HS-27A (cell line): Measurements from ENCODE around the gene RNF183.
A peak's percentile ranks its signal among the peaks of the same experiment; 100 is the strongest.

Experiments used
- DNase-seq: peaks from one replicate; pipeline ENCODE4 v3.0.0-alpha.2; 2012; ENCODE audit warnings: low read depth, missing footprints

Gene RNF183

DNA sequence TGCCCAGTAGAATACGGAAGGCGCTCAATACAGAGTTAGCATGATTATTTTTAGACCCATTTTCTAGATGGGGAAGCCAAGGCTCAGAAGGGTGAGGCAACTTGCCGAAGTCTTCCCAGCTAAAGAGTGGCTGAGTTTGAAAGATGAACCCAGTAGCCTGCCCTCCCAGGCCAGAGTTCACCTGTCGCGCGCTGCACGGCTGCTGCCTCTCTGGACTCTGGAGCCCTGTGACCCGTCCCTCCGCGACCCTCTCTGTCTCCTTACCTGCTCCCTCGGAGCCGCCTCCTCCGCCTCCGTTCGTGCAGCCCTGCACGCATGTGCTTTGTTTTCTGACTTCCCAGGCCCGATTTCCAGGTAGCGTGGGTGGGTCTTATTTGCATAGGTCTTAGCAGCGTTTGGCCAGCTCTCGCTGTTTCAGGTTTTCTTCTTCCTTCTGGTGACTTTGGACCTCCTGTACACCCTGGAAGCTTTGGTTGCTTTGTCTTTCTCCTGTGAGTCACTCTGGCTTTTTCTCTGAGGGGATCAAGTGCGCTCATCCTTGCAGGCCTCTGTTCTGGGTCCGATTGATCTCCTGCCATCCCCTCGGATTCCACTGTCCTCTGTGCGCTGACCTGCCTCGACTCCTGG is at the start of gene RNF183:
RNF183 (minus strand) TSS at position 585 of the 627 bp plus-strand sequence. CDS start 5,192 bp downstream, outside the sequence.
- no peak for DNase-seq

- DNase-seq = no peak
Measured at GRCh38 chr9:113352411-113352810, 49.2 kb upstream of the RNF183 start.

DNA sequence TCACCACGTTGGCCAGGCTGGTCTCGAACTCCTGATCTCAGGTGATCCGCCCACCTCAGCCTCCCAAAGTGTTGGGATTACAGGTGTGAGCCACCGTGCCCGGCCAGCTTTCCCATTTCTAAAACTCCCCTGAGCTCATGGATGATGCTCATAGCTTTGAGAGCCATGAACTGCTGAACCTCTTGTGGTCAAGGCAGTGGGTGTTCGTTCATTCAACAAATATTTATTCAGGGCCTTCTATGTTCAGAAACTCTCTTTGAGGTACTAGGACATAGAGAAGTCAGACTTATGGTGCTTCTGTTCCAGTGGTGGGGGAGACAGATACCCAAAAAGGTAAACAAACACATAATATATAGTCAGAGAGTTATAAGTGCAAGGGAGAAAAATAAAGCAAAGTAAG is 48.8 kb upstream of the RNF183 start:
- no peak for DNase-seq

GRCh38 chr9:113350937-113351336 is 47.8 kb upstream of the RNF183 start:
- DNase-seq = no peak

- DNase-seq = no peak
Measured at GRCh38 chr9:113350107-113350661, 47.0 kb upstream of the RNF183 start.

- DNase-seq = no peak
Measured at GRCh38 chr9:113349445-113350094, 46.4 kb upstream of the RNF183 start, which contains the start of gene BSPRY. Gene BSPRY, plus strand, starts transcription at chr9:113349541. Its CDS starts 39 bp downstream, at chr9:113349580.

DNA sequence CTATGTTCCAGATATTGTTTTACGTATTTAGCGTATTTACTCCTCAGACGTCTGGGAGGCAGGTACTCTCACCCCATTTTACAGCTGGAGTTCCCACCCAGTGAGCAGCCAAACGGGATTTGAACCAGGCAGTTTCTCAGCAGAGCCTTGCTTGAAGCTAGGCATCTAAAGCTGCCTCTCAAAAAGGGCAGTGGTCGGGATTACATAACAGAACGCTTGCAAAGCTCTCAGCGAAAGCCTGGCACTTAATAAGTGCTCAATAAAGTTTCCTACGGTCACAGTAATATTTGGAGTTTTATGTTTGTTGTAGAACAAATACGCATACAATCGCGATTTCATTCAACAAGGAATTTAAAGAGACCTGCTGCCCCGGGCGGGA is 45.9 kb upstream of the RNF183 start:
- DNase-seq = no peak

DNA sequence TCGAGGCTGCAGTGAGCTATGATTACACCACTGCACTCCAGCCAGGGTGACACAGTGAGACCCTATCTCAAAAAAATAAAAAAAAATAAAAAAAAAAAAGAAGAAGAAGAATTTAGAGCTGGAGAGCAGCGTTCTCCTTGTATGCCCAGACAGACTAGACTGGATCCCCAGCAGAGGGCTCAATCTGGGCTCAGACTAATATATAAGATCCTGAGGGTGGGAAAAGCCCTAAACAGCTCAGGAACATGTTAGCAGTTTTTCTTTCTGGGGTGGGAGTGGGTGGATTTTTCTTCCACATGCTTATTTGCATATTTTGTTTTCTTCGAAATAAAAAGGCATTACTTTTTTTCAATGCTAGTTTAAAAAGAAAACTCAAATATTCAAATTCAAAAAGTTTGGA is 45.3 kb upstream of the RNF183 start:
- no peak for DNase-seq

GRCh38 chr9:113345671-113346070 is 42.5 kb upstream of the RNF183 start:
- DNase-seq = no peak

GRCh38 chr9:113345190-113345589 is 42.0 kb upstream of the RNF183 start:
- DNase-seq = no peak

DNA sequence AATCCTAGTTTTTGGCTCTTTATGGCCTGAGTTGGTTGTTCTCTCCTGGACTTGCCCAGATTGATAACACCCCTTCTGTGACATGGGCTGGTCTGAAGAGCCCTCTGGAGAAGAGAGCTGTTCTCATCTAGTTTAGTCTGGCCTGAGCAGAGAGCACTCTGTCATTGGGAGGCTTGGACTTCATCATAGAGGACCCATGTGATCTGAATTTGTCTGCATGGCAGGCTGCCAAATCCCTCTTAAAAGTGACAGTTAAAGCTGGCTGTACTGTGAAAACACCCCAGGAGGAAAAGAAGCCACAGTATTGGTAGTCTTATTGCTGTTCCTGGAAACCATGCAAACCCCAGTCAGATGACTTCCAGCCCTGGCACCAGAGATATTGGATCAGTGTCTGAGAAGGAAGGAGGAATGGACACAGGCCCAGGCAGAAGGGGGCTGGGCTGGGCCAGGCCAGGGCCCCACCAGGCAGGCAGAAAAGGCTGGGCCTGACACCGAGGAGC is 40.6 kb upstream of the RNF183 start:
- DNase-seq = no peak

DNA sequence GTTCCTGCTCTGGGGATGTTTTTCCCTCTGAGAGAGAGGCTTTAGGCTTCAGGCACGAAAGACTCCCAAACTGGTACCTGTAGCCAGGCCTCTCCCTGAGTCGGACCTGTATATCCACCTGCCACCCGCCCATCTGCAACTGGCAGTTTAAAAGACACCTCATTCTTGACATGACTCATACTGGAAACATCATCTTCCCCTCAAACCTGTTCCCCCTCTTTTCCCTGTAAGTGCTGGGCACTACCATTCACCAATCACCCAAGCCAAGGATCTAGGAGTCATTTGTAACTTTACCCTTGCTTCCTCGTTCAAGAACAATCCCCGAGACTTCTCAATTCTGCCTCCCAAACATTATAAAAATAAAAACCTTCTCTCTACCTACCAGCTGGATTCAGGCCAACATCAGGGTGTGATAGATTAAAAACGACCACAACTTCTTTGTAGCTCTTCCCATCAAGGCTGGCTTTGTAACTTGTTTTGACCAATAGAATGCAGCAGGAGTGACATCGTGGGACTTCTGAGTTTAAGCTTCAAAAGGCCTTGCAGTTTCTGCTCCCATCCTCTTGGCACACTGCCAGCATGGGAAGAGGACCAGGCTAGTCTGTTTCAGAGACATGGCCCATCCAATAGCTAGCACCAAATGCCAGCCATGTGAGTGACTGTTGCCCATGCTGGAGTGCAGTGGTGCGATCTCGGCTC is 38.7 kb upstream of the RNF183 start:
- no peak for DNase-seq

- DNase-seq = peak; percentile 41
Measured at GRCh38 chr9:113340011-113340699, 37.0 kb upstream of the RNF183 start, which contains the start of gene WDR31. Gene WDR31, minus strand, starts transcription at chr9:113340275. Its CDS starts 8,253 bp downstream, at chr9:113332022.

GRCh38 chr9:113337714-113338113 is 34.5 kb upstream of the RNF183 start:
- no peak for DNase-seq

DNA sequence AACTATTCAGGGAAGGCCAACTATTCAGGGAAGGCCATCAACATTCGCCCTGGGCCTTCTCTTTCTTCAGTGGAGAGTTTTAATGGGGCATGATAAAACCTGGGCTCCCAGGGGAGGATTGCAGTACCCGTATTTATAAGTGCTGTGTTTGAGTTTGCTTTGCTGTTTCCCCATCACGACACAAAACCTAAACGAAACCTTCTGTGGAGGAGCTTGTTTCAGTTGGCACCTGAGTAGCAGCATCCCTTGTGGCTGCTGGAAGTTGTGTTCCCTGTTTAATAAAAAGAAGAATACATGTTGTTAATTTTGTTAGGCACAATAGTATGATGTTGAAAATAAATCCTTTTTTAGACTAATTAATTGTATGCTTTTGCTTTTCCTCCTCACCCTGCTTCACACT is 28.6 kb upstream of the RNF183 start:
- DNase-seq = no peak

DNA sequence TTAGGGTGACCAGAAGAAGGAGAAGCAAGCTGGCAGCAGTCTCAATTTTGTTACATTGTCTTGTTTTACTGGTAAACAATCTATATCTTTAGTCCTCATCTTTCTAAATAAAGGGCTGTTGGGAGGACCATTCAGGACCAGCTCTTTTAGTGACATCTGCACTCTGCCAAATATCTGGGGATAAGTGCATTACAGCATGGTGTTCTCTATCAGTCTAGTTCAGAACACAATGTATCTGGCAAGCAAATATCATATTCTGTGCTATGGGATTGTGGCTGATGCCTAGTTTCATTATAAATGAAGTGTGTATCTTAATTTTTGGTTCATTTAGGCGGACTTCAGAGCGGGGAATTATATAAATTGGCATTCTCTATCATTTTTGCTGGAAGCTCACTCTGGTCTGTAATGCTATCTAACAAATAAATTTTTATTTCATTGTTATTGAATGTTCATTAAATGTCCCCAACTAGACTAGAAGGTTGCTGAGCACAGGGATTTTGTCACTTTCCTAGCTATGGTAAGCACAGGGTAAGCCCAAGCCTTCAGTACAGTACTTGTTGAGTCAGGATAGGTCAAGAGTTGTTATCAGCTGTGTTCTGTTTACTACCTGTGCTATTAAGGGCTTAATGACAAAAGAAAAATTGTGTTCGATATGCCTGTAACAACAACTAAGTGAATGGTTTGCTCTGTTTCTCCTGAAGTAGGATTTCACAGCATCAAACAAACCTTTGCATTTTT is 25.0 kb upstream of the RNF183 start:
- DNase-seq = no peak

- DNase-seq = no peak
Measured at GRCh38 chr9:113326230-113326629, 23.1 kb upstream of the RNF183 start.

GRCh38 chr9:113322671-113323070 is 19.5 kb upstream of the RNF183 start:
- DNase-seq = no peak

GRCh38 chr9:113320051-113320450 is 16.9 kb upstream of the RNF183 start:
- DNase-seq = no peak

GRCh38 chr9:113319054-113319453 is 15.9 kb upstream of the RNF183 start:
- no peak for DNase-seq

GRCh38 chr9:113317777-113318176 is 14.6 kb upstream of the RNF183 start:
- no peak for DNase-seq
